HCT116 (cell line): ENCODE results near the gene KHSRP. TPM values are rescaled to one million over a fixed set of nuclear protein-coding genes. Genes with fewer than 3 reads are reported as not detected.

Experiments used
- ATAC-seq: fragments of 200-7000 bp; cut with Tn5 transposase; 2 replicates; pipeline ENCODE4 v1.9.1; 2020; ENCODE audit warnings: mild to moderate bottlenecking, moderate library complexity
- BruUV-seq: library from RNA; stranded (reverse); fragments of 400-500 nt; replicated peaks from 2 replicates; lab custom pipeline; 2021; lab: Mats Ljungman, UMichigan
- CTCF ChIA-PET: fragments of 300-600 bp; sonication (Branson Sonifier 250); formaldehyde crosslinking; loops from one replicate; lab custom pipeline; 2021; ENCODE audit warnings: antibody characterized with exemption; lab: Charles Lee
- POLR2A ChIA-PET: fragments of 300-600, 350-600 bp; sonication (Branson Sonifier 250); formaldehyde crosslinking; loops from one replicate; lab custom pipeline; 2021; ENCODE audit warnings: antibody characterized with exemption; lab: Charles Lee
- RAD21 ChIA-PET, 2 experiments: fragments of 300-600 bp; sonication (Branson Sonifier 250); formaldehyde crosslinking; loops; one replicate each; lab custom pipeline; 2023; ENCODE audit warnings: low total read pairs in 2 of 2; ENCODE audit not compliant: uncharacterized antibody in 2 of 2, unreplicated experiment in 2 of 2, low non-redundant PET in 1 of 2; lab: Charles Lee
- DNase-seq: peaks from one replicate; pipeline ENCODE4 v3.0.0-alpha.2; 2010; ENCODE audit warnings: low read depth, low spot score
- H2AFZ ChIP-seq: fragments of 200-600 bp; shearing (Covaris generic), sonication (generic); 2 replicates; pipeline ENCODE4 v1.6.1; 2017; ENCODE audit warnings: low read depth, mixed run types, mixed read lengths, antibody characterized with exemption, low read length; ENCODE audit not compliant: poor library complexity, severe bottlenecking
- H3K27ac ChIP-seq: 2 replicates; pipeline ENCODE4 v1.5.1; 2012; ENCODE audit warnings: low read depth, low read length
- H3K27me3 ChIP-seq: fragments of 200-600 bp; sonication (generic); 2 replicates; pipeline ENCODE4 v1.6.1; 2016; ENCODE audit warnings: mixed run types, low read length, mixed read lengths; ENCODE audit not compliant: insufficient read depth
- H3K36me3 ChIP-seq, 2 experiments: fragments of 200-500 bp in 1 of 2; fragments of 200-600 bp in 1 of 2; sonication (Bioruptor generic) in 1 of 2; sonication (generic) in 1 of 2; 2 replicates each; pipeline versions ENCODE4 v1.5.1 to v1.6.1; 2014 to 2016; ENCODE audit warnings: low read length in 2 of 2, inconsistent platforms in 1 of 2, mixed read lengths in 1 of 2, mixed run types in 1 of 2; ENCODE audit not compliant: insufficient read depth in 2 of 2, control insufficient read depth in 1 of 2
- H3K4me1 ChIP-seq, 2 experiments: fragments of 200-600 bp in 1 of 2; sonication (generic) in 1 of 2; 2 replicates each; pipeline versions ENCODE4 v1.5.1 to v1.6.1; 2012 to 2017; ENCODE audit warnings: low read length in 2 of 2, inconsistent platforms in 1 of 2, mild to moderate bottlenecking in 1 of 2, mixed read lengths in 1 of 2, mixed run types in 1 of 2, moderate library complexity in 1 of 2; ENCODE audit not compliant: insufficient read depth in 2 of 2, control insufficient read depth in 1 of 2
- H3K4me2 ChIP-seq: fragments of 200-600 bp; sonication (generic); 2 replicates; pipeline ENCODE4 v1.6.1; 2017; ENCODE audit warnings: mixed run types, low read length, mixed read lengths
- H3K4me3 ChIP-seq, 2 experiments: fragments of 200-600 bp in 1 of 2; sonication (generic) in 1 of 2; replicated peaks in 1 of 2; 2 replicates each; pipeline ENCODE4 v1.5.1; 2011 to 2016; ENCODE audit warnings: low read length in 2 of 2, control low read depth in 1 of 2, low read depth in 1 of 2, mild to moderate bottlenecking in 1 of 2, mixed read lengths in 1 of 2, mixed run types in 1 of 2
- H3K79me2 ChIP-seq: fragments of 200-600 bp; sonication (generic); 2 replicates; pipeline ENCODE4 v1.6.1; 2017; ENCODE audit warnings: mild to moderate bottlenecking, mixed run types, low read length, moderate library complexity, mixed read lengths; ENCODE audit not compliant: insufficient read depth
- H3K9ac ChIP-seq: fragments of 200-600 bp; sonication (generic); 2 replicates; pipeline ENCODE4 v1.6.1; 2016; ENCODE audit warnings: low read length, mixed read lengths
- H3K9me2 ChIP-seq: fragments of 200-600 bp; sonication (generic), shearing (Covaris generic); 2 replicates; pipeline ENCODE4 v1.6.1; 2017; ENCODE audit warnings: mixed run types, mild to moderate bottlenecking, moderate library complexity; ENCODE audit not compliant: insufficient read depth
- H3K9me3 ChIP-seq, 2 experiments: fragments of 200-500 bp in 1 of 2; fragments of 200-600 bp in 1 of 2; sonication (Bioruptor generic) in 1 of 2; sonication (generic) in 1 of 2; 2 replicates each; pipeline ENCODE4 v1.6.1; 2014 to 2017; ENCODE audit warnings: low read length in 2 of 2, mixed read lengths in 2 of 2, inconsistent platforms in 1 of 2, low read depth in 1 of 2, mild to moderate bottlenecking in 1 of 2, mixed run types in 1 of 2, moderate library complexity in 1 of 2; ENCODE audit not compliant: control insufficient read depth in 1 of 2, insufficient read depth in 1 of 2
- H4K20me1 ChIP-seq: fragments of 200-600 bp; sonication (generic), shearing (Covaris generic); 2 replicates; pipeline ENCODE4 v1.6.1; 2017; ENCODE audit warnings: mixed run types, mild to moderate bottlenecking, moderate library complexity; ENCODE audit not compliant: insufficient read depth
- EGR1 ChIP-seq: IDR thresholded peaks from 2 replicates; pipeline ENCODE4 v1.6.1; 2012; ENCODE audit warnings: low read depth
- JUND ChIP-seq: IDR thresholded peaks from 2 replicates; pipeline ENCODE4 v1.6.1; 2012
- POLR2A ChIP-seq: IDR thresholded peaks from 2 replicates; pipeline ENCODE4 v1.7.0; 2011; ENCODE audit warnings: borderline replicate concordance; ENCODE audit not compliant: insufficient read depth, insufficient read length; ENCODE audit errors: extremely low read depth
- POLR2AphosphoS5 ChIP-seq: IDR thresholded peaks from 2 replicates; pipeline ENCODE4 v1.6.1; 2011; ENCODE audit warnings: mild to moderate bottlenecking, low read depth, low read length, moderate library complexity
- SP1 ChIP-seq: IDR thresholded peaks from 2 replicates; pipeline ENCODE4 v1.6.1; 2012; ENCODE audit warnings: low read depth
- SRF ChIP-seq: IDR thresholded peaks from 2 replicates; pipeline ENCODE4 v1.6.1; 2012; ENCODE audit warnings: low read depth
- TCF7L2 ChIP-seq: IDR thresholded peaks from 2 replicates; pipeline ENCODE4 v1.7.0; 2011; ENCODE audit warnings: borderline replicate concordance, inconsistent platforms; ENCODE audit not compliant: insufficient read depth, insufficient read length; ENCODE audit errors: extremely low read depth
- YY1 ChIP-seq: IDR thresholded peaks from 2 replicates; pipeline ENCODE4 v1.6.1; 2011; ENCODE audit warnings: low read length, low read depth, moderate library complexity, mild to moderate bottlenecking; ENCODE audit not compliant: insufficient replicate concordance; ENCODE audit errors: extremely low read depth
- ZBTB33 ChIP-seq: IDR thresholded peaks from 2 replicates; pipeline ENCODE4 v1.6.1; 2011; ENCODE audit warnings: mild to moderate bottlenecking, low read length, moderate library complexity; ENCODE audit not compliant: insufficient replicate concordance; ENCODE audit errors: extremely low read depth
- ZFX ChIP-seq: fragments of 450-650 bp; IDR thresholded peaks from 2 replicates; pipeline ENCODE4 v1.6.1; 2017
- ZNF274 ChIP-seq: fragments of 200-500 bp; sonication (Bioruptor generic); IDR thresholded peaks from 2 replicates; pipeline ENCODE4 v1.6.1; 2014; ENCODE audit warnings: mild to moderate bottlenecking, low read depth, low read length, inconsistent platforms
- intact Hi-C: fragments of 100-400 bp; cut with micrococcal nuclease; formaldehyde crosslinking; loops from 2 replicates; pipeline ENCODE4 v1.10.0; 2022
- total RNA-seq: library from RNA; stranded (reverse); gene quantifications from one replicate; pipeline ENCODE4 v1.2.1, GENCODE V29; 2021; ENCODE audit not compliant: unreplicated experiment

KHSRP gene
- total RNA-seq, 1 experiment from 2014 or later = 553 TPM

GRCh38 chr19:6373096-6373812, 51.4 kb downstream of the KHSRP start (continued):
- no peak for TF ChIP-seq ZBTB33

GRCh38 chr19:6372594-6373095, 52.0 kb downstream of the KHSRP start, which contains the start of gene ALKBH7:
ALKBH7 (plus strand) TSS chr19:6372794; CDS start chr19:6372821, 27 bp downstream.
- no TSS peak for BruUV-seq
- DNase-seq = peak; percentile 100
- Histone ChIP-seq H3K4me3 (peak within 1 kb of the TSS; percentile 72 to 95), H3K27ac (peak within 1 kb of the TSS; percentile 86), H3K9me3 (no peaks in the 10 kb centered on the region), H3K79me2 (no peaks in the 10 kb centered on the region), H3K36me3 (peaks cover 0 to 6% of the 10 kb centered on the region in 2 experiments; a peak in 3 of 4 replicates), H3K9me2 (no peaks in the 10 kb centered on the region), H3K4me2 (peak within 1 kb of the TSS; percentile 96), H2AFZ (no peak within 1 kb of the TSS), H4K20me1 (no peaks in the 10 kb centered on the region), H3K9ac (peak within 1 kb of the TSS; percentile 87), H3K4me1 (peaks cover 5 to 16% of the 10 kb centered on the region in 2 experiments; a peak in 3 of 4 replicates), H3K27me3 (no peaks in the 10 kb centered on the region)
- CTCF ChIA-PET = interaction anchor here (0.7 to 1.9 kb wide), 5 partner anchors 18 to 569 kb away, joined by 4 to 6 read pairs (median 5); no protein-coding TSS in a partner anchor
- peak; percentile 85 for ATAC-seq
- intact Hi-C loops = loop anchor here (5.0 kb wide), 1 partner anchor 365 kb away; the partner anchor contains the start of genes GPR108 and TRIP10
- POLR2A ChIA-PET = interaction anchor here (0.6 to 1.4 kb wide), 6 partner anchors 12 to 545 kb away, joined by 3 to 16 read pairs (median 6); partner anchors contain the start of genes CLPP, KHSRP and TNFSF9
- RAD21 ChIA-PET = interaction anchor here in 1 of 2 experiments (1.0 kb wide), 1 partner anchor 12 kb away, joined by 4 read pairs; the partner anchor contains the start of gene CLPP
- TF ChIP-seq POLR2AphosphoS5 (0 out of 2 replicates have a peak, but pooled peaks have one; percentile 7), YY1 (peak; percentile 40), JUND (no peak), ZFX (peak; percentile 24; the same call in 1 of the 2 replicates), SRF (no peak), ZNF274 (no peak), EGR1 (peak; percentile 84), TCF7L2 (peak; percentile 44), SP1 (peak; percentile 100), POLR2A (peak; percentile 9), ZBTB33 (no peak)
